Heart left ventricle (tissue), 16 donors: ENCODE results near the gene TESMIN. TPM values are rescaled to one million over a fixed set of nuclear protein-coding genes. Genes with fewer than 3 reads are reported as not detected.

Experiments used
- ATAC-seq, 4 donors: fragments of 200-7000 bp; cut with Tn5 transposase; one replicate each; pipeline ENCODE4 v1.9.1; 2020 to 2022; ENCODE audit warnings: moderate library complexity in 4 of 4, mild to moderate bottlenecking in 3 of 4, moderate number of reproducible peaks in 1 of 4
- DNase-seq, 5 donors: peaks; one replicate each; pipeline ENCODE4 v3.0.0-alpha.2; 2020
- H3K27ac ChIP-seq, 12 donors: fragments of 200-600 bp; sonication (generic) in 4 of 12; one replicate each; pipeline versions ENCODE4 v1.5.0 to v1.8.0; 2016 to 2022; ENCODE audit warnings: mild to moderate bottlenecking in 2 of 12
- H3K27me3 ChIP-seq, 9 donors: fragments of 200-600 bp; sonication (generic) in 2 of 9; one replicate each; pipeline versions ENCODE4 v1.5.1 to v1.8.0; 2016 to 2022; ENCODE audit warnings: mild to moderate bottlenecking in 3 of 9
- H3K36me3 ChIP-seq, 9 donors: fragments of 200-600 bp; sonication (generic) in 2 of 9; one replicate each; pipeline versions ENCODE4 v1.5.0 to v1.8.0; 2018 to 2022; ENCODE audit warnings: mild to moderate bottlenecking in 2 of 9
- H3K4me1 ChIP-seq, 12 donors: fragments of 200-600 bp; sonication (generic) in 4 of 12; one replicate each; pipeline versions ENCODE4 v1.5.0 to v1.8.0; 2016 to 2022; ENCODE audit warnings: mild to moderate bottlenecking in 3 of 12
- H3K4me3 ChIP-seq, 12 donors: fragments of 200-600 bp; sonication (generic) in 4 of 12; one replicate each; pipeline versions ENCODE4 v1.5.0 to v1.8.0; 2017 to 2022; ENCODE audit warnings: mild to moderate bottlenecking in 9 of 12, moderate library complexity in 4 of 12
- H3K9me3 ChIP-seq, 12 donors: fragments of 200-600 bp; sonication (generic) in 4 of 12; one replicate each; pipeline versions ENCODE4 v1.5.0 to v1.8.0; 2016 to 2022; ENCODE audit warnings: mild to moderate bottlenecking in 1 of 12
- POLR2A ChIP-seq, 2 donors: fragments of 450-650 bp; IDR thresholded peaks; one replicate each; pipeline ENCODE4 v1.6.1; 2017; ENCODE audit warnings: antibody characterized with exemption in 2 of 2, mild to moderate bottlenecking in 2 of 2, moderate library complexity in 2 of 2
- WGBS, 4 donors: extraction: QIAGEN DNeasy Blood & Tissue Kit in 2 of 4; methylation state at CpG; one replicate each; pipeline versions ENCODE4 v1.1.5 to v1.1.7; 2013 to 2018; 5-methylcytosine and 5-hydroxymethylcytosine counted together
- intact Hi-C, 10 donors: fragments of 100-400 bp; cut with DNase I; formaldehyde crosslinking; loops; one replicate each; pipeline versions ENCODE4 v1.11.1 to v1.14.2; 2022
- long read RNA-seq, 3 donors: library from polyadenylated mRNA; unstranded; transcript quantifications; one replicate each; pipeline ENCODE4 v2.0.0, GENCODE V29; 2020 to 2021
- polyA plus RNA-seq, 2 donors: library from polyadenylated mRNA; stranded (reverse); fragments of 200-250 nt; gene quantifications; one replicate each; pipeline ENCODE4 v1.2.3, GENCODE V29; 2013
- total RNA-seq, 9 donors: library from RNA; depleted of rRNA in 2 of 9; stranded (reverse); fragments of >200 nt in 2 of 9; fragmentation: NEBNext Ultra II Directional in 3 of 9; extraction: Animal tissue kit (Norgen Biotek cat#: 25700) in 3 of 9; gene quantifications; one replicate each; pipeline versions ENCODE4 v1.1.0 to v1.2.4, GENCODE V29; 2016 to 2023
- TF ChIP-seq, protein P1 (sequence below), 12 donors: fragments of 200-600 bp; sonication (generic) in 4 of 12; IDR thresholded peaks; one replicate each; pipeline versions ENCODE4 v1.5.0 to v1.8.0; 2018 to 2022; ENCODE audit warnings: antibody characterized with exemption in 12 of 12, mild to moderate bottlenecking in 5 of 12
- donor health status: ischemic (EF 13 %, LVEDD 7.1; RV severe dilation, severe dysfunction).
- donor health status: healthy with polysubstance abuse.
- donor health status: DM: no; HTN: yes; CAD: no.
- donor health status: DM: no; HTN: no; CAD: no.
- donor health status: ischemic (EF 25% LVEDD 6.9; RV normal size, moderate dysfunction).
- donor health status: ischemic (EF 25% LVEDD 5.7; RV mildly dilated, moderate dysfunction).
- donor health status: healthy.
- donor health status: DM: yes; HTN: yes; CAD: no.
- donor health status: ischemic (EF 35%, LVEDD 5.7; RV mildly dilated, moderate dysfunction).
- donor health status: nonischemic (EF 11% LVEDD 7.7; RV severe dilation, severe dysfunction).
- donor health status: DM: yes; HTN: yes; CAD: no.
- donor health status: PGD.
- donor health status: ischemic (EF 29% LVEDD 5.4; RV normal size, mild dysfunction).
- donor health status: nonischemic (EF 23%, LVEDD 6.1; RV moderate dilation, normal function).

TESMIN gene, protein sequence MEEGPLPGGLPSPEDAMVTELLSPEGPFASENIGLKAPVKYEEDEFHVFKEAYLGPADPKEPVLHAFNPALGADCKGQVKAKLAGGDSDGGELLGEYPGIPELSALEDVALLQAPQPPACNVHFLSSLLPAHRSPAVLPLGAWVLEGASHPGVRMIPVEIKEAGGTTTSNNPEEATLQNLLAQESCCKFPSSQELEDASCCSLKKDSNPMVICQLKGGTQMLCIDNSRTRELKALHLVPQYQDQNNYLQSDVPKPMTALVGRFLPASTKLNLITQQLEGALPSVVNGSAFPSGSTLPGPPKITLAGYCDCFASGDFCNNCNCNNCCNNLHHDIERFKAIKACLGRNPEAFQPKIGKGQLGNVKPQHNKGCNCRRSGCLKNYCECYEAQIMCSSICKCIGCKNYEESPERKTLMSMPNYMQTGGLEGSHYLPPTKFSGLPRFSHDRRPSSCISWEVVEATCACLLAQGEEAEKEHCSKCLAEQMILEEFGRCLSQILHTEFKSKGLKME
- total RNA-seq (1 to 10 TPM in 2 of 9 donors, under 1 TPM in 6, not detected in 1; 0.12 to 2.0 (median 0.55) TPM), polyA plus RNA-seq (under 1 TPM; 0.15 to 0.34 TPM)
- long read RNA-seq, donor 1, result 0 reads
- long read RNA-seq, donor 2, result 0 reads
- long read RNA-seq, donor 3, result 0 reads

DNA sequence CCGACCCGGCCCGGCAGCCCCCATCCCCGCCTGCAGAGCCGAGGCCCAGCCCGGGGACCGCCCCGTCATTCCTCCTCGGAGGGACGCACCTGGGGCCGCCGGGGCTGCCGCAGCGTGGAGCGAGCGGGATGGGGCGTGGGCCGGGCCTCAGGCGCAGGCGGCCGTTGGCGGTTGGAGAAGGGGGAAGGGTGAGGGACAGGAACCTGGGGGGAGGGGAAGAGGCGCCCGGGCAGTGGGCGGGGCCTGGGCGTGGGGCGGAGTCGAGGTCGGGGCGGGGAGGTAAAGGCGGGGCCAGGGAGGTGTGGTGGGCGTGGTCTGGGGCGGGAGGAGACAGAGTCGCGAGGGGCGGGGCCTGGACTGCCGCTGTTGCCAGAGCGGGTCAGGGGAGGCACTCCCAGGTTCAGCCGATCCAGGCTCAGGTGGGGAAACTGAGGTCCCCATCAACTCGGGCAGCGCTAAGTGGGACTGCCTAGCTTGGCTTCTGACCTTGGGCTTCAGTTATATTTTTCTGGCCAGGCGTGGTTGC, at the start of gene TESMIN:
Gene TESMIN, minus strand, starts transcription at position 190 of the 526 bp plus-strand sequence. CDS start 860 bp downstream, outside the sequence.
- WGBS, 4 donors, result 0 to 5% (median 4%) methylated on average over 10 to 42 of the region's 42 CpGs
- ATAC-seq, result peak; percentile 81 to 95 (median 93)
- H3K4me3 ChIP-seq, result peak within 1 kb of the TSS in 9 of 12 donors; percentile 16 to 59 (median 43)
- TF ChIP-seq, protein P1, sequence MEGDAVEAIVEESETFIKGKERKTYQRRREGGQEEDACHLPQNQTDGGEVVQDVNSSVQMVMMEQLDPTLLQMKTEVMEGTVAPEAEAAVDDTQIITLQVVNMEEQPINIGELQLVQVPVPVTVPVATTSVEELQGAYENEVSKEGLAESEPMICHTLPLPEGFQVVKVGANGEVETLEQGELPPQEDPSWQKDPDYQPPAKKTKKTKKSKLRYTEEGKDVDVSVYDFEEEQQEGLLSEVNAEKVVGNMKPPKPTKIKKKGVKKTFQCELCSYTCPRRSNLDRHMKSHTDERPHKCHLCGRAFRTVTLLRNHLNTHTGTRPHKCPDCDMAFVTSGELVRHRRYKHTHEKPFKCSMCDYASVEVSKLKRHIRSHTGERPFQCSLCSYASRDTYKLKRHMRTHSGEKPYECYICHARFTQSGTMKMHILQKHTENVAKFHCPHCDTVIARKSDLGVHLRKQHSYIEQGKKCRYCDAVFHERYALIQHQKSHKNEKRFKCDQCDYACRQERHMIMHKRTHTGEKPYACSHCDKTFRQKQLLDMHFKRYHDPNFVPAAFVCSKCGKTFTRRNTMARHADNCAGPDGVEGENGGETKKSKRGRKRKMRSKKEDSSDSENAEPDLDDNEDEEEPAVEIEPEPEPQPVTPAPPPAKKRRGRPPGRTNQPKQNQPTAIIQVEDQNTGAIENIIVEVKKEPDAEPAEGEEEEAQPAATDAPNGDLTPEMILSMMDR (IDR thresholded peaks at IDR 0.05), result no peak
- TF ChIP-seq POLR2A (IDR thresholded peaks at IDR 0.05), result no peak
- H3K9me3 ChIP-seq, result no peaks in the 10 kb centered on the region
- peaks cover 0 to 20% (median 9%) of the 10 kb centered on the region in 9 donors for H3K36me3 ChIP-seq
- H3K27ac ChIP-seq, result no peak within 1 kb of the TSS
- DNase-seq, result peak; percentile 79 to 96 (median 85)
- peaks cover 0 to 25% (median 15%) of the 10 kb centered on the region in 12 donors for H3K4me1 ChIP-seq
- no peaks in the 10 kb centered on the region for H3K27me3 ChIP-seq
- intact Hi-C loops, result loop anchor here in 1 of 10 donors (10.0 kb wide), 1 partner anchor 63 kb away; no protein-coding TSS in a partner anchor

DNA sequence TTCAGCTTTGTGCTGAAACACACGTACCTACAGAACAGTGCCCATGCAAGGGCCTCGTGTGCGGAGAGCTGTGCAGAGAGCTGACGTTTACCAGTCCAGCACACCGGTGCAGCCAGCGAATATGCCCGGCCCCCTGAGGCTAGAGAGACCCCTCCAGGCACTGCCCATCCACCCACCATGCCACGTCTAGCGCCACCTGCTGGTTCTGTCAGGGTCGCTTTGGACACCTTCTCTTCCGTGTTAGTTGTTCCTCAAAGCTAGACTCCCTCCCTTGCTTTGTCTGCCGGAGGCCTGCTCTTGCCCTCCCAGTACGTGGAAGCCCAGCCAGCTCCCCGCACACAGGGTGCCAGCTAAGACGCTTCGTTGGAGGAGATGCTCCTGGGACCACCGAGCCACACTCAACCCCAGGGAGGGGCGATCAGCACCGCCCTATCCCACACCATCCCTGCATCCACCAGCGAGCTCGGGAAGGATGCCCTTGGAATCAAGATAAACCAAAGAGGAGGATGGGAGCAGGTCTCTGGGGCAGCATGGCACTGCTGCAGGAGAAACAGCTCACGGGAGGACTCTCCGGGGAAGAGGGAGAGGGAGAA, 47.0 kb upstream of the TESMIN start:
- TF ChIP-seq, protein P1 (IDR thresholded peaks at IDR 0.05), result peak; percentile 31 to 65 (median 55)
- TF ChIP-seq POLR2A (IDR thresholded peaks at IDR 0.05), result no peak
- H3K9me3 ChIP-seq, result no peaks in the 10 kb centered on the region
- H3K27ac ChIP-seq, result no peak overlapping the region
- peaks cover 0 to 5% (median 0%) of the 10 kb centered on the region in 12 donors for H3K4me1 ChIP-seq
- WGBS, 4 donors, result 70 to 75% (median 74%) methylated on average over 22 to 23 of the region's 23 CpGs
- no peak overlapping the region for H3K4me3 ChIP-seq
- H3K27me3 ChIP-seq, result no peaks in the 10 kb centered on the region
- intact Hi-C loops, result loop anchor here in 1 of 10 donors (5.0 kb wide), 1 partner anchor 44 kb away; the partner anchor contains the start of gene CPT1A
- H3K36me3 ChIP-seq, result peaks cover 5 to 100% (median 97%) of the 10 kb centered on the region in 9 donors
- ATAC-seq (peak in 2 of 4 donors; percentile 20 to 49), DNase-seq (no peak)

DNA sequence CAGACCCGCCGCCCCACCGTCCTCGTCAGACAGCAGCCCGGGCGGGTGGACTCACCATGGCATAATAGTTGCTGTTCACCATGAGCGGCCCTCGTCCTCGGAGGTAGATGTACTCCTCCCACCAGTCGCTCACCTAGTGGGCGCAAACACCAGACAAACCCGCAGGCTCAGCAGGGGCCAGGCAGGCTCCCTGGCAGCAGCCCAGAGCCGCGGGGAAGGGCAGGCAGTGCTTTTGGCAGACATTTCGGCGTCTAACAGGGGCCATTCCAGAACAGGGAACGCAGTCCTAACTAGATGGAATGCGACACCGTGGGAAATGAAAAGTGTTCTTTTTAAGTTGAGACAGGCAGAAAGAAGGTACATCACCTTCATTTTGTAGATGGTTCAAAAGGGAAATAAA, 45.5 kb upstream of the TESMIN start:
- Histone ChIP-seq H3K27me3 (no peaks in the 10 kb centered on the region), H3K36me3 (peaks cover 5 to 100% (median 99%) of the 10 kb centered on the region in 9 donors), H3K9me3 (no peaks in the 10 kb centered on the region), H3K27ac (peak overlapping the region in 6 of 12 donors; percentile 18 to 51 (median 21)), H3K4me3 (no peak overlapping the region), H3K4me1 (peaks cover 0 to 5% (median 0%) of the 10 kb centered on the region in 12 donors)
- WGBS, 4 donors, result 67 to 75% (median 70%) methylated on average over 16 to 19 of the region's 19 CpGs
- TF ChIP-seq, protein P1 (IDR thresholded peaks at IDR 0.05), result no peak
- no peak for TF ChIP-seq POLR2A (IDR thresholded peaks at IDR 0.05)
- DNase-seq (peak in 3 of 5 donors; percentile 42 to 72 (median 56)), ATAC-seq (peak; percentile 75 to 86 (median 84))
- intact Hi-C loops, result loop anchor here in 1 of 10 donors (5.0 kb wide), 1 partner anchor 46 kb away; the partner anchor contains the start of gene CPT1A
